ENCODE data around the gene SGK1.

- TF ChIP-seq CTCF (IDR thresholded peaks at IDR 0.05) (no peak), POLR2A (IDR thresholded peaks at IDR 0.05) (no peak), EP300 (IDR thresholded peaks at IDR 0.05) (no peak)
Measured at GRCh38 chr6:134217798-134218140, 100.1 kb downstream of the SGK1 start.

Measured in sigmoid colon (tissue), 4 donors.